Activated CD4-positive, alpha-beta memory T cell treated with anti-CD3 and anti-CD28 coated beads, Interleukin-2, amount 10 ng/mL, durations not matched to agents 7 days and 5 days (primary cell): Measurements from ENCODE around the gene PRKCH. TPM values are rescaled to one million over a fixed set of nuclear protein-coding genes. Genes with fewer than 3 reads are reported as not detected.

Source experiments
- CTCF ChIA-PET: fragments of 350-600 bp; sonication (Branson Sonifier 250); formaldehyde crosslinking; loops from one replicate; lab custom pipeline; 2021; ENCODE audit warnings: antibody characterized with exemption, inconsistent platforms; lab: Charles Lee
- POLR2A ChIA-PET: fragments of 350-600 bp; sonication (Branson Sonifier 250); formaldehyde crosslinking; loops from one replicate; lab custom pipeline; 2021; ENCODE audit warnings: antibody characterized with exemption; lab: Charles Lee
- DNase-seq: peaks from one replicate; pipeline ENCODE4 v3.0.0-alpha.2; 2020
- H3K27ac Mint-ChIP-seq: one replicate; pipeline ENCODE4 v1.8.0; 2021; ENCODE audit warnings: mild to moderate bottlenecking, mixed read lengths
- H3K27me3 Mint-ChIP-seq: one replicate; pipeline ENCODE4 v1.8.0; 2021; ENCODE audit warnings: mixed read lengths
- H3K36me3 Mint-ChIP-seq: one replicate; pipeline ENCODE4 v1.8.0; 2021; ENCODE audit warnings: low read depth, mixed read lengths
- H3K4me1 Mint-ChIP-seq: one replicate; pipeline ENCODE4 v1.8.0; 2021; ENCODE audit warnings: mixed read lengths
- H3K4me3 Mint-ChIP-seq: one replicate; pipeline ENCODE4 v1.8.0; 2021; ENCODE audit warnings: mild to moderate bottlenecking, mixed read lengths
- H3K9me3 Mint-ChIP-seq: one replicate; pipeline ENCODE4 v1.8.0; 2021; ENCODE audit warnings: mixed read lengths
- total RNA-seq, 2 experiments: library from RNA; stranded (reverse); gene quantifications; one replicate each; pipeline ENCODE4 v1.2.3, GENCODE V29; 2021

The PRKCH gene
- total RNA-seq, 2 experiments from 2014 or later, result 186 to 195 TPM

GRCh38 chr14:61326847-61327246, 5.5 kb downstream of the PRKCH start:
- POLR2A ChIA-PET, result interaction anchor here (1.0 to 10.4 kb wide), 3 partner anchors 12 to 125 kb away, joined by 4 to 366 read pairs (median 12); no protein-coding TSS in a partner anchor
- peak overlapping the region; percentile 87 for H3K4me3 Mint-ChIP-seq
- H3K36me3 Mint-ChIP-seq, result peaks cover 69% of the 10 kb centered on the region
- CTCF ChIA-PET, result interaction anchor here (1.1 kb wide), 1 partner anchor 8 kb away, joined by 4 read pairs; no protein-coding TSS in a partner anchor
- peaks cover 2% of the 10 kb centered on the region for H3K9me3 Mint-ChIP-seq
- peak overlapping the region; percentile 92 for H3K27ac Mint-ChIP-seq
- peaks cover 63% of the 10 kb centered on the region for H3K4me1 Mint-ChIP-seq
- no peak for DNase-seq
- no peaks in the 10 kb centered on the region for H3K27me3 Mint-ChIP-seq

GRCh38 chr14:61328626-61329262, 7.4 kb downstream of the PRKCH start:
- H3K27me3 Mint-ChIP-seq, result no peaks in the 10 kb centered on the region
- peaks cover 2% of the 10 kb centered on the region for H3K9me3 Mint-ChIP-seq
- H3K36me3 Mint-ChIP-seq, result peaks cover 66% of the 10 kb centered on the region
- no peak for DNase-seq
- CTCF ChIA-PET, result no interaction called here
- H3K4me1 Mint-ChIP-seq, result peaks cover 81% of the 10 kb centered on the region
- peak overlapping the region; percentile 75 for H3K4me3 Mint-ChIP-seq
- POLR2A ChIA-PET, result interaction anchor here (0.8 to 11.4 kb wide), 8 partner anchors 9 to 122 kb away, joined by 3 to 246 read pairs (median 4); no protein-coding TSS in a partner anchor
- peak overlapping the region; percentile 92 for H3K27ac Mint-ChIP-seq

GRCh38 chr14:61329478-61330051, 8.2 kb downstream of the PRKCH start:
- H3K27ac Mint-ChIP-seq, result peak overlapping the region; percentile 92
- CTCF ChIA-PET, result interaction anchor here (1.4 kb wide), 1 partner anchor 146 kb away, joined by 4 read pairs; no protein-coding TSS in a partner anchor

GRCh38 chr14:61330511-61330910, 9.1 kb downstream of the PRKCH start:
- ChIA-PET CTCF (interaction anchor here (0.8 to 10.2 kb wide), 8 partner anchors 8 to 145 kb away, joined by 3 to 54 read pairs (median 5); partner anchors contain the start of gene PRKCH), POLR2A (interaction anchor here (0.8 to 19.4 kb wide), 14 partner anchors 8 to 432 kb away, joined by 3 to 366 read pairs (median 5); partner anchors contain the start of genes PRKCH and SNAPC1)
- H3K9me3 Mint-ChIP-seq, result peaks cover under 1% of the 10 kb centered on the region
- H3K27ac Mint-ChIP-seq, result peak overlapping the region; percentile 92
- no peaks in the 10 kb centered on the region for H3K27me3 Mint-ChIP-seq
- peaks cover 64% of the 10 kb centered on the region for H3K36me3 Mint-ChIP-seq
- no peak for DNase-seq
- H3K4me3 Mint-ChIP-seq, result peak overlapping the region; percentile 75
- H3K4me1 Mint-ChIP-seq, result peaks cover 84% of the 10 kb centered on the region

More at GRCh38 chr14:61329478-61330051, 8.2 kb downstream of the PRKCH start:
- POLR2A ChIA-PET, result interaction anchor here (0.6 to 19.4 kb wide), 8 partner anchors 7 to 121 kb away, joined by 3 to 366 read pairs (median 36); partner anchors contain the start of gene PRKCH
- peaks cover 2% of the 10 kb centered on the region for H3K9me3 Mint-ChIP-seq
- H3K4me1 Mint-ChIP-seq, result peaks cover 85% of the 10 kb centered on the region
- H3K27me3 Mint-ChIP-seq, result no peaks in the 10 kb centered on the region
- peak overlapping the region; percentile 75 for H3K4me3 Mint-ChIP-seq
- DNase-seq, result no peak
- H3K36me3 Mint-ChIP-seq, result peaks cover 68% of the 10 kb centered on the region

GRCh38 chr14:61331992-61332657, 10.7 kb downstream of the PRKCH start:
- Mint-ChIP-seq H3K36me3 (peaks cover 59% of the 10 kb centered on the region), H3K4me1 (peaks cover 84% of the 10 kb centered on the region), H3K4me3 (peak overlapping the region; percentile 70), H3K27me3 (no peaks in the 10 kb centered on the region), H3K9me3 (no peaks in the 10 kb centered on the region), H3K27ac (peak overlapping the region; percentile 94)
- ChIA-PET CTCF (interaction anchor here (0.6 to 10.2 kb wide), 9 partner anchors 10 to 129 kb away, joined by 3 to 54 read pairs (median 5); partner anchors contain the start of gene PRKCH), POLR2A (interaction anchor here (0.9 to 19.4 kb wide), 13 partner anchors 10 to 366 kb away, joined by 3 to 366 read pairs (median 5); partner anchors contain the start of gene PRKCH)
- DNase-seq, result no peak

GRCh38 chr14:61332658-61333029, 11.3 kb downstream of the PRKCH start:
- H3K9me3 Mint-ChIP-seq, result no peaks in the 10 kb centered on the region
- H3K36me3 Mint-ChIP-seq, result peaks cover 56% of the 10 kb centered on the region
- ChIA-PET POLR2A (interaction anchor here (0.9 to 19.4 kb wide), 13 partner anchors 11 to 366 kb away, joined by 3 to 366 read pairs (median 5); partner anchors contain the start of gene PRKCH), CTCF (interaction anchor here (1.2 to 10.2 kb wide), 7 partner anchors 9 to 56 kb away, joined by 3 to 54 read pairs (median 5); partner anchors contain the start of gene PRKCH)
- no peaks in the 10 kb centered on the region for H3K27me3 Mint-ChIP-seq
- peaks cover 84% of the 10 kb centered on the region for H3K4me1 Mint-ChIP-seq
- peak overlapping the region; percentile 70 for H3K4me3 Mint-ChIP-seq
- no peak for DNase-seq
- H3K27ac Mint-ChIP-seq, result peak overlapping the region; percentile 94

GRCh38 chr14:61333087-61333486, 11.7 kb downstream of the PRKCH start:
- H3K27ac Mint-ChIP-seq, result peak overlapping the region; percentile 94
- DNase-seq, result no peak
- POLR2A ChIA-PET, result interaction anchor here (0.7 to 19.4 kb wide), 18 partner anchors 11 to 365 kb away, joined by 3 to 366 read pairs (median 4); partner anchors contain the start of gene PRKCH
- peak overlapping the region; percentile 70 for H3K4me3 Mint-ChIP-seq
- no peaks in the 10 kb centered on the region for H3K27me3 Mint-ChIP-seq
- H3K4me1 Mint-ChIP-seq, result peaks cover 88% of the 10 kb centered on the region
- CTCF ChIA-PET, result interaction anchor here (1.2 to 10.2 kb wide), 7 partner anchors 9 to 52 kb away, joined by 3 to 54 read pairs (median 5); partner anchors contain the start of gene PRKCH
- H3K36me3 Mint-ChIP-seq, result peaks cover 60% of the 10 kb centered on the region
- no peaks in the 10 kb centered on the region for H3K9me3 Mint-ChIP-seq

- ChIA-PET CTCF (interaction anchor here (1.1 to 10.2 kb wide), 5 partner anchors 8 to 51 kb away, joined by 3 to 54 read pairs (median 3); partner anchors contain the start of gene PRKCH), POLR2A (interaction anchor here (1.0 to 19.4 kb wide), 13 partner anchors 12 to 361 kb away, joined by 3 to 366 read pairs (median 4); partner anchors contain the start of genes HIF1A and PRKCH)
- Mint-ChIP-seq H3K9me3 (no peaks in the 10 kb centered on the region), H3K4me1 (peaks cover 90% of the 10 kb centered on the region), H3K27me3 (no peaks in the 10 kb centered on the region), H3K4me3 (peak overlapping the region; percentile 72), H3K27ac (peak overlapping the region; percentile 94), H3K36me3 (peaks cover 60% of the 10 kb centered on the region)
- DNase-seq, result no peak
Measured at GRCh38 chr14:61334197-61334701, 12.9 kb downstream of the PRKCH start.

- ChIA-PET POLR2A (interaction anchor here (1.0 to 19.4 kb wide), 9 partner anchors 11 to 360 kb away, joined by 3 to 366 read pairs (median 14); partner anchors contain the start of genes HIF1A and PRKCH), CTCF (interaction anchor here (1.1 to 10.2 kb wide), 3 partner anchors 9 to 13 kb away, joined by 3 to 54 read pairs (median 4); partner anchors contain the start of gene PRKCH)
- Mint-ChIP-seq H3K27ac (peak overlapping the region; percentile 88), H3K4me1 (peaks cover 87% of the 10 kb centered on the region), H3K27me3 (no peaks in the 10 kb centered on the region), H3K9me3 (no peaks in the 10 kb centered on the region), H3K36me3 (peaks cover 57% of the 10 kb centered on the region), H3K4me3 (peak overlapping the region; percentile 65)
- DNase-seq, result no peak
Measured at GRCh38 chr14:61335049-61335448, 13.7 kb downstream of the PRKCH start.

- no peaks in the 10 kb centered on the region for H3K27me3 Mint-ChIP-seq
- peaks cover 87% of the 10 kb centered on the region for H3K4me1 Mint-ChIP-seq
- no peaks in the 10 kb centered on the region for H3K9me3 Mint-ChIP-seq
- ChIA-PET POLR2A (interaction anchor here (1.0 to 19.4 kb wide), 7 partner anchors 10 to 168 kb away, joined by 3 to 366 read pairs (median 69); partner anchors contain the start of gene PRKCH), CTCF (interaction anchor here (1.2 to 10.2 kb wide), 3 partner anchors 9 to 117 kb away, joined by 3 to 54 read pairs (median 4); partner anchors contain the start of gene PRKCH)
- peak overlapping the region; percentile 65 for H3K4me3 Mint-ChIP-seq
- DNase-seq, result no peak
- H3K36me3 Mint-ChIP-seq, result peaks cover 55% of the 10 kb centered on the region
- peak overlapping the region; percentile 88 for H3K27ac Mint-ChIP-seq
Measured at GRCh38 chr14:61335671-61336275, 14.4 kb downstream of the PRKCH start.

- peaks cover 56% of the 10 kb centered on the region for H3K36me3 Mint-ChIP-seq
Measured at GRCh38 chr14:61337893-61338292, 16.5 kb downstream of the PRKCH start.

More at GRCh38 chr14:61337893-61338292, 16.5 kb downstream of the PRKCH start:
- H3K27me3 Mint-ChIP-seq, result no peaks in the 10 kb centered on the region
- peak overlapping the region; percentile 36 for H3K4me3 Mint-ChIP-seq
- peak; percentile 80 for DNase-seq
- H3K4me1 Mint-ChIP-seq, result peaks cover 91% of the 10 kb centered on the region
- no peaks in the 10 kb centered on the region for H3K9me3 Mint-ChIP-seq
- peak overlapping the region; percentile 88 for H3K27ac Mint-ChIP-seq
- ChIA-PET CTCF (interaction anchor here (0.6 to 10.2 kb wide), 5 partner anchors 10 to 115 kb away, joined by 3 to 54 read pairs (median 4); partner anchors contain the start of gene PRKCH), POLR2A (interaction anchor here (0.9 to 19.4 kb wide), 12 partner anchors 8 to 138 kb away, joined by 3 to 366 read pairs (median 4); partner anchors contain the start of gene PRKCH)
